Stomach (tissue), 9 donors: Measurements from ENCODE around the gene ERC2. TPM values are rescaled to one million over a fixed set of nuclear protein-coding genes. Genes with fewer than 3 reads are reported as not detected.
"Not testable (repeated sequence)": the region's sequence is repeated elsewhere in the genome, so short reads cannot be mapped to it uniquely, and the experiment has no call there.

ENCODE experiments used
- DNase-seq, 2 donors: peaks; one replicate each; pipeline versions ENCODE4 v3.0.0 to v3.0.0-alpha.2; 2013 to 2019
- H3K27ac ChIP-seq, 5 donors: fragments of 200-600 bp in 4 of 5; sonication (generic) in 4 of 5; one replicate each; pipeline ENCODE4 v1.5.1; 2013 to 2019; ENCODE audit warnings: mild to moderate bottlenecking in 1 of 5, moderate library complexity in 1 of 5
- H3K27me3 ChIP-seq, 3 donors: fragments of 200-600 bp; sonication (generic); one replicate each; pipeline ENCODE4 v1.5.1; 2017 to 2019; ENCODE audit warnings: mixed run types in 1 of 3
- H3K36me3 ChIP-seq, 4 donors: fragments of 200-600 bp; sonication (generic); 1 replicate in 3 of 4; 2 replicates in 1 of 4; pipeline ENCODE4 v1.5.1; 2016 to 2019
- H3K4me1 ChIP-seq, 4 donors: fragments of 200-600 bp; sonication (generic); one replicate each; pipeline ENCODE4 v1.5.1; 2016 to 2019
- H3K4me3 ChIP-seq, 4 donors: fragments of 200-600 bp; sonication (generic) in 3 of 4; one replicate each; pipeline ENCODE4 v1.5.1; 2016 to 2019; ENCODE audit warnings: mild to moderate bottlenecking in 1 of 4
- H3K9me3 ChIP-seq, 4 donors: fragments of 200-600 bp; sonication (generic); one replicate each; pipeline ENCODE4 v1.5.1; 2016 to 2019
- EP300 ChIP-seq: sonication (generic); formaldehyde crosslinking; IDR thresholded peaks from one replicate; pipeline ENCODE4 v1.6.1; 2017; ENCODE audit warnings: antibody characterized with exemption
- POLR2A ChIP-seq, 4 donors: fragments of 450-650 bp; IDR thresholded peaks; one replicate each; pipeline ENCODE4 v1.6.1; 2016; ENCODE audit warnings: antibody characterized with exemption in 4 of 4, control low read depth in 2 of 4, mild to moderate bottlenecking in 1 of 4, moderate library complexity in 1 of 4
- POLR2AphosphoS5 ChIP-seq, 3 donors: sonication (generic); formaldehyde crosslinking; IDR thresholded peaks; one replicate each; pipeline ENCODE4 v1.6.1; 2016; ENCODE audit warnings: antibody characterized with exemption in 3 of 3
- WGBS, 5 donors: extraction: QIAGEN DNeasy Blood & Tissue Kit in 3 of 5; methylation state at CpG; one replicate each; pipeline versions ENCODE4 v1.1.5 to v1.1.7; 2013 to 2018; 5-methylcytosine and 5-hydroxymethylcytosine counted together
- intact Hi-C: fragments of 100-400 bp; cut with DNase I; formaldehyde crosslinking; loops from one replicate; pipeline ENCODE4 v1.15.1; 2023; ENCODE audit warnings: low total_unique reads
- polyA plus RNA-seq, 3 donors: library from polyadenylated mRNA; stranded (reverse); fragments of 200-250 nt; gene quantifications; one replicate each; pipeline ENCODE4 v1.2.3, GENCODE V29; 2013
- total RNA-seq, 5 donors: library from RNA; depleted of rRNA; stranded (reverse); fragments of >200 nt; gene quantifications; one replicate each; pipeline versions ENCODE4 v1.1.0 to v1.2.3, GENCODE V29; 2014 to 2016
- TF ChIP-seq, protein P1 (sequence below), 7 experiments: fragments of 450-650 bp in 4 of 7; fragments of 200-600 bp in 3 of 7; sonication (generic) in 3 of 7; IDR thresholded peaks; one replicate each; pipeline ENCODE4 v1.5.1; 2016 to 2019; ENCODE audit warnings: antibody characterized with exemption in 7 of 7, control low read depth in 2 of 7, mild to moderate bottlenecking in 1 of 7
- donor health status: healthy with polysubstance abuse.
- donor health status: Bipolar disorder and iron deficiency.
- donor health status: healthy.

The ERC2 gene
- total and polyA plus RNA-seq, 8 donors: 0.43 to 3.1 (median 1.3) TPM; not detected in 2

DNA sequence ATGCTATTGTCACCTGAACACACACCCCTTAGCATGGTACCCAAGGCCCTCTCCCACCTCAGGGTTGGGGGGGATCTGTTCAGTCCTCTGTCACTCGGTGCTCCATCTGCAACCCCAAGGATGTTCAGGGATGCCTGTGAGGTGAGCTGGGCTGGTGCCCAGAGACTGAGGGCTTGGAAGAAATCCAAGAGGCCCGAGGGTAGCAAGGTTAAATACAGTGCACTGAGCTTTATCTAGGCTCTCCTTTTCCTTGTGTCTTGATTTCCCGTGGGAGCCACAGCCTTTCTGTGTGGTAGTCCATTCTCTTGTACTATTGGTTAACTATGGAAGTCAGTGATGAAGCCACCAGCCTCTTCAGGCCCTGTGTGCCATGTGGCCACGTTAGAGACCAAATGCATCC lies 962.5 kb downstream of the ERC2 start:
- intact Hi-C loops: no loop called here
- TF ChIP-seq POLR2A (IDR thresholded peaks at IDR 0.05): no peak
- TF ChIP-seq EP300: no peak
- TF ChIP-seq, protein P1, sequence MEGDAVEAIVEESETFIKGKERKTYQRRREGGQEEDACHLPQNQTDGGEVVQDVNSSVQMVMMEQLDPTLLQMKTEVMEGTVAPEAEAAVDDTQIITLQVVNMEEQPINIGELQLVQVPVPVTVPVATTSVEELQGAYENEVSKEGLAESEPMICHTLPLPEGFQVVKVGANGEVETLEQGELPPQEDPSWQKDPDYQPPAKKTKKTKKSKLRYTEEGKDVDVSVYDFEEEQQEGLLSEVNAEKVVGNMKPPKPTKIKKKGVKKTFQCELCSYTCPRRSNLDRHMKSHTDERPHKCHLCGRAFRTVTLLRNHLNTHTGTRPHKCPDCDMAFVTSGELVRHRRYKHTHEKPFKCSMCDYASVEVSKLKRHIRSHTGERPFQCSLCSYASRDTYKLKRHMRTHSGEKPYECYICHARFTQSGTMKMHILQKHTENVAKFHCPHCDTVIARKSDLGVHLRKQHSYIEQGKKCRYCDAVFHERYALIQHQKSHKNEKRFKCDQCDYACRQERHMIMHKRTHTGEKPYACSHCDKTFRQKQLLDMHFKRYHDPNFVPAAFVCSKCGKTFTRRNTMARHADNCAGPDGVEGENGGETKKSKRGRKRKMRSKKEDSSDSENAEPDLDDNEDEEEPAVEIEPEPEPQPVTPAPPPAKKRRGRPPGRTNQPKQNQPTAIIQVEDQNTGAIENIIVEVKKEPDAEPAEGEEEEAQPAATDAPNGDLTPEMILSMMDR (IDR thresholded peaks at IDR 0.05): no peak
- no peak overlapping the region for H3K4me3 ChIP-seq
- no peak overlapping the region for H3K27ac ChIP-seq
- 53 to 65% (median 56%) methylated on average over 4 of the region's 4 CpGs for WGBS, 5 donors
- H3K27me3 ChIP-seq: peaks cover 0 to 5% (median 0%) of the 10 kb centered on the region in 3 donors
- H3K9me3 ChIP-seq: no peaks in the 10 kb centered on the region
- DNase-seq: no peak
- no peaks in the 10 kb centered on the region for H3K36me3 ChIP-seq
- H3K4me1 ChIP-seq: no peaks in the 10 kb centered on the region

DNA sequence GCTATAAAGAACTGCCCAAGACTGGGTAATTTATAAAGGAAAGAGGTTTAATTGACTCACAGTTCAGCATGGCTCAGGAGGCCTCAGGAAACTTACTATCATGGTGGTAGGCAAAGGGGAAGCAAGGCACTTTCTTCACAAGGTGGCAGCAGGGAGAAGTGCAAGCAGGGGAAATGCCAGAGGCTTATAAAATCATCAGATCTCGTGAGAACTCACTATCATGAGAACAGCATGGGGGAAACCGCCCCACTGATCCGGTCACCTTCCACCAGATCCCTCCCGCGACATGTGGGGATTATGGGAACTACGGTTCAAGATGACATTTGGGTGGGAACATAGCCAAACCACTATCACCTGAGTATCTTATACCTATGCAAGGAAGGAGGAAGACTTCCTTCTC lies 963.2 kb downstream of the ERC2 start:
- H3K9me3 ChIP-seq, H3K4me1 ChIP-seq, intact Hi-C loops, H3K4me3 ChIP-seq, H3K36me3 ChIP-seq, H3K27me3 ChIP-seq, H3K27ac ChIP-seq: not testable (repeated sequence)
- TF ChIP-seq, protein P1 (IDR thresholded peaks at IDR 0.05): peak in 3 of 7 experiments; percentile 8 to 22 (median 19)
- peak in 1 of 2 donors; percentile 53 for DNase-seq
- WGBS, 5 donors: 24 to 52% (median 50%) methylated on average over 6 of the region's 6 CpGs

DNA sequence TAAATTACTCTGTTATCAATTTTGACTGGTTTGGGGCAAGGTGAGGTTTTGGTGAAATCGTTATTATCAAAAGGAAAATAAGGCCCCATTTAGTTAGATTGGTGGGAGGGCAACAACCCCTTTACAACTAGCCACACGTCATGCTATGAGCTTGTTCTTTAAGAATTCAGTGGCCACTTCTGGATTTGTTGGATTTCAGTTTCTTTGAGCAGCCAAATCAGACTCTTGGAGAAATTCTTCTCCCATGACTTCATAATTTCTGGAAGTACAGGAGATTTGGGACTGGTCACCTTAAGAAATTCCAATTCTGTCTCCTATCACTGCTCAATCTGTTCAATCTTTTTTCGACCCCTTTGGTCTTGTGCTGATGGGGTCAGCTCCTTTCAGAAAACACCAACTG lies 966.4 kb downstream of the ERC2 start:
- WGBS, 5 donors: 77 to 89% (median 79%) methylated on average over 3 of the region's 3 CpGs
- TF ChIP-seq POLR2A (IDR thresholded peaks at IDR 0.05): no peak
- no peak for TF ChIP-seq POLR2AphosphoS5 (IDR thresholded peaks at IDR 0.05)
- TF ChIP-seq, protein P1 (IDR thresholded peaks at IDR 0.05): no peak
- TF ChIP-seq EP300: no peak
- H3K4me1 ChIP-seq: no peaks in the 10 kb centered on the region
- peaks cover 0 to under 1% (median 0%) of the 10 kb centered on the region in 3 donors for H3K27me3 ChIP-seq
- H3K27ac ChIP-seq: no peak overlapping the region
- H3K9me3 ChIP-seq: no peaks in the 10 kb centered on the region
- no peaks in the 10 kb centered on the region for H3K36me3 ChIP-seq
- no peak for DNase-seq
- intact Hi-C loops: no loop called here
- no peak overlapping the region for H3K4me3 ChIP-seq

DNA sequence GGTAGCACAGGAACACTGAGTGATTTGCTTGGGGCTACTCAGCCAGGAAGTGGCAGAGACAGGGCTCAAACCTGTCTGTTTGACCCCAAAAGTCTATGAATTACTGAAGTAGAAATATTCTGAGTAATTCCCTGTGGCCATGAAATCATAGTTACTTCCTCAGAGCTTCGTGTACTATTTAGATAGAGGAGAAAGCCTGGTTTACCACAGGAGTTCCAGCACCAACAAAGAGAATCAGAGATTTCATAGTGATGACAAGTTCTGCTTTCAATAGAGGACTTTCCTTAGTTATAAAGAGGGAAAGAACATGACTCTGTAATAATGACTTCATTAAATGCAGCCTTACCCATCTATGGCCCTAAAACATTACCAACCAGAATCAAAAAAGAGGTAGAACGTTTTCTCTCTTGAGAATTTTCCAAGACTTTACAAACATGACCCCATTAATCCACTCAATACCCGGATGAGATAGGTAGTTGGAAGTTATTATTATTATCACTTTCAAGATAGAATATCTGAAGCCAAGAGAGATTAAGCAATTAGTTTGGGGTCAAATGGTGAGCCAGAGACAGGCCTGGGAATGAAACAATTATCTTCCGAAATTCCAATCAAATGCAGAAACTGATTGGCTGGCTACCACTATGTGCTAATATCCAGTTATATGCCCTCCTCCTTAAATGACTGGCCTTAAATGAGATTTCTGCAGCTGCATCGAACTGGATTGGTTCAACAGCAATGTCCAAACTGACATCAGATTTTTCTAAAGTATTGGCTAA lies 967.5 kb downstream of the ERC2 start:
- Histone ChIP-seq H3K4me3 (no peak overlapping the region), H3K9me3 (no peaks in the 10 kb centered on the region), H3K27me3 (no peaks in the 10 kb centered on the region), H3K27ac (no peak overlapping the region), H3K4me1 (no peaks in the 10 kb centered on the region), H3K36me3 (no peaks in the 10 kb centered on the region)
- 46 to 66% (median 51%) methylated on average over 5 of the region's 5 CpGs for WGBS, 5 donors
- intact Hi-C loops: no loop called here
- no peak for TF ChIP-seq POLR2AphosphoS5 (IDR thresholded peaks at IDR 0.05)
- TF ChIP-seq, protein P1 (IDR thresholded peaks at IDR 0.05): no peak
- TF ChIP-seq EP300: no peak
- no peak for TF ChIP-seq POLR2A (IDR thresholded peaks at IDR 0.05)
- DNase-seq: no peak
